GM18519 (cell line): ENCODE results near the gene FARP1.
"Not testable (repeated sequence)": the region's sequence is repeated elsewhere in the genome, so short reads cannot be mapped to it uniquely, and the experiment has no call there.

Source experiments
- ATAC-seq: cut with Tn5 transposase; IDR thresholded peaks from one replicate; pipeline ENCODE4 v1.9.1; 2021; ENCODE audit warnings: mild to moderate bottlenecking, moderate library complexity; ENCODE audit not compliant: unreplicated experiment, low FRiP score

FARP1 gene

DNA sequence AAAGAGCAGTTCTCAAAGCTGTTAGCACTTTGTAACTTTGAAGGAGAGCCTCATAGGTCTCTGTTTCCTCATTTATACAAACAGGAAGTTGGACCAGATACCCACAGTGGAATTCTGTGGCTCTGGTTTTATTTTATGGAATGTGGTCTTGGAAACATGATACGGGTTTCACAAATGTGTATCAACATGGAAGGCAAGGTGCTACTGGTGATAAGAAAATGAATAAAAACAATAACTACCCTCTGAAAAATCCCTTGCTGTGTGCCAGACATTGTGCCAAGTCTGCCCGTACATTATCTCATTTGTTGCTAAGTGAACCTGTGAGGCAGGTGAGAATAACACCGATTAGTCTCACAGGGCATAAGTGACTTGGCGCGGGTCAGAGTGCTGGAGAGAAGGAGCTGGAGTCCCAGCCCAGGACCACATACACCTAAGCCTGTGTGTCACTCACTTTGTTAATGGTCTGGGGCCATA is 79.2 kb downstream of the FARP1 start:
- ATAC-seq = no peak

- no peak for ATAC-seq
These were observed 79.9 kb downstream of the FARP1 start for GRCh38 chr13:98222816-98223215.

- ATAC-seq = no peak
These were observed 80.8 kb downstream of the FARP1 start for GRCh38 chr13:98223741-98224140.

- ATAC-seq = no peak
These were observed 81.7 kb downstream of the FARP1 start for GRCh38 chr13:98224557-98224956.

- ATAC-seq = no peak
These were observed 82.4 kb downstream of the FARP1 start for GRCh38 chr13:98225036-98225940.

DNA sequence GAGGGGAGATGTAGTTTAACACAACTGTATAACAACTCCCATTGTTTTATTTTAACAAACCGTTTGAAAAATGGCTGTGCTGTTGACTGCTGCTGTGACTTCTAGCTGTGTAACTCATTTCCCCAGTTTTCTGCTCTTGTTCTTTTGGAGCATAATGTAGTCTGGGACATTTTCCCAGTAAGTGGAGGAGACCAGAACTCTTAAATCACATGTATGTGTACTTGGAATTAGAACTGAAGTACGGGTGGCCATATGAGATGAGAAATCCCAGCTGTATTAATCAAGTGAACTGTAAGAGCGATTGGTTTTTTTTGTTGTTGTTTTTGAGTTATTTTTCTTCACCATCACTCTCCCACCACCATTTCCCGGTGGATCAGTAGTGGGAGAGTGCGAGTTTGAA is 83.6 kb downstream of the FARP1 start:
- ATAC-seq = no peak

- no peak for ATAC-seq
These were observed 85.9 kb downstream of the FARP1 start for GRCh38 chr13:98228661-98229341.

GRCh38 chr13:98230762-98231161 is 87.9 kb downstream of the FARP1 start:
- ATAC-seq = not testable (repeated sequence)

DNA sequence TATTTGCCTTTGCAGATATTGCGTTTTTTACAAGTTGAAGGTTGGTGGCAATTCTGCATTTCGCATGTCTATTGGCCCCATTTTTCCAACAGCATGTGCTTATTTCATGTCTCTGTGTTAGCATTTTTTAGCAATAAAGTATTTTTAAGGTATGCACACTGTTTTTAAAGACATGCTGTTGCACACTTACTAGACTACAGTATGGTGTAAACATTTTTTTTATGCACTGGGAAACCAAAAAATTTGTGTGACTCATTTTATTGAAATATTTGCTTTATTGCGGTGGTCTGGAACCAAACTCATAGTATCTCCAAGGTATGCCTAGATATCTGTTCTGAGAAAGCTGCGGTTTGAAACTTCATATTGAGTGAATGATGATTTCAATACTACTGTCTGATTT is 89.6 kb downstream of the FARP1 start:
- ATAC-seq = no peak

GRCh38 chr13:98233127-98233526 is 90.2 kb downstream of the FARP1 start:
- ATAC-seq = no peak

GRCh38 chr13:98234348-98234747 is 91.5 kb downstream of the FARP1 start:
- no peak for ATAC-seq

DNA sequence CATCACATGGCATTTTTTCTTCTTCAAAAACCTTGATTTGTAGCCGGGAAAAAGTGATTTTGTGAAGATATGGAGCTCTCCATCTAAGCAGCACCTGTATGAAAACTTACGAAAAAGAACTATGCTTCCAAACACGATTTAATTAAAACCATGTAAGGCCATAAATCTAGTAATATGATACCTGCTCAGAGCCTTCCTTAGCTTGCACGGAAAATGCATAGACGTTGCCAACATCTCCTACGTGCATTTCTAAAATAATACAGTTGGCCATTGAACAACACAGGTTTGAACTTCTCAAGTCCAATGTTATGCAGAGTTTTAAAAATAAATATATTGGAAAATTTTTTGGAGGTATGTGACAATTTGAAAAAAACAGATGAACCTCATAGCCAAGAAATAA is 93.3 kb downstream of the FARP1 start:
- no peak for ATAC-seq

DNA sequence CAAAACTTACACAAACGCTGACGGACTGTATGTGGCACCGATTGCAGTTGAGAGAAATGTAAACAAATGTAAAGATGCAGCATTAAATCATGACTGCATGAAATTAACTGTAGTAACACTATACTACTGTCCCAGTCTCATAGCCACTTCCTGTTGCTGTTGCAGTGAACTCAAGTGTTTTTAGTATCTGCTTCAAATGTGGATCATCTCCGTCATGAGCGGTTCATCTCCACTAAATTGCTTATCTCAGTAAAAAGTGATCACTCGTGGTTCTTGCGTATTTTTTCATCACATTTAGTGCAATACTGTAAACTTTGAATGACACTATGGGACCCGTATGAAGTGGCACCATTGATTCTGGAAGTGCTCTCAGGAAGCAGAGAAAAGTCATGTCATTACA is 94.4 kb downstream of the FARP1 start:
- no peak for ATAC-seq

DNA sequence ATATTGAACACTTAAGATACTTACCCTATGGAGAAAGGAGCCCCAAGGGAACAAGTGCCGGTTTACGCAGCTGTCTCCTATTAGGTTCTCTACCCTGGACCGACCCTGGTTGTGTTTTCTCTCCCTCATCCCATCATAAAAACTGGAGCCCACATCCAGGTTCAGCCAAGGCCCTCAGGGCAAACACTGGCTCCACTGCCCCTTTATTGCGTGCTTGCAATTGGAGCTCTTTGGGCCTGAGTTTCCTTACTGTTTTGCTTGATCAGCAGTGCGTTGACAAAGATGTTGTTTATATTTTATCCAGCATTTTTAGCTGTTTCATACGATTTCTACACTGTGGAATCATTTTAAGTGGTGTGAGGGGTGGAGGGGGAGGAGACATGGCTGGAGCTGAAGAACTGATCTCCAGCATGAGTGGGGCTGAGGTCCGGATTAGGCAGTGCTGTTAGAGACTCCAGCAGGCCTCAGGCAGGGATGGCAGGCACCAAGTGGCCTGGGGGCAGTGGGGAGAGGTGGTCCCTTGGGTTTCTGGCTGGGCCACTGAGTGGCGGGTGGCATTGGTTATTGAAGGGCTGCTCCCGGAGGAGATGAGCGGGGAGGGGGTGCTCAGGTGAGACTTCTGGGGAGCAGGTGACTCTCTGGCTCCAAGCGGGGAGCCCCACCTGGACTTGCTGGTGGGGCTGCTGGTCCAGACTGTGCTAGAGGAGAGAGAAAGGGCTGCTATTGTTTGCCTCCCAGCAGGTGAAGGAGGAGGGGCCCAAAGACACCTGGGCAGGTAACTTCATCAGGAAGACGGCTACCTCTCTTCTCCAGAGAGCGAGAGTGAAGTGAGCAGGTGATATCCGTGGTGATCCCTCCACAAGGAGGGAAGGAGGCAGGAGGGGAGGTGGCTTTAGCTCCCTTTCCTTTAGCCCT is 96.5 kb downstream of the FARP1 start:
- ATAC-seq = no peak

- no peak for ATAC-seq
These were observed 97.2 kb downstream of the FARP1 start for GRCh38 chr13:98240135-98240534.

DNA sequence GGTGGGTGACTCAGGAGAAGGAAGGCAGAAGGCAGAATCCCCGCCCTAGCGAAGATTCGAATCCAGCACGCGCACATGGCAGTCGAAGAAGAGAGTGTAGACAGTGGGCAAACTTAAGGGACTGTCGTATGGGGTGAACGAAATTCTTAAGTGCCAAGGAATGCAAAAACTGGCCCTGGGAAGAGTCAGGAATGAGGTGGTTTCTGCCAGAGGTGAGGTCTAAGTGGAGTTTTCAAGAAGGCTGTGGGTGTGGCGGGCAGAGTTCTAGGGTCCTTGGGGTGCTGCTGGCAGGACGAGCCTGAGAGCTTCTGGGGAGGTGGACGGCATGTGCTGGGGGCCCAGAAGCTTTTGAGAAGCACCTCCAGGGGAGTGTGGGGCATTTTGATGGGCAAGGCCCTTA is 98.1 kb downstream of the FARP1 start:
- no peak for ATAC-seq

DNA sequence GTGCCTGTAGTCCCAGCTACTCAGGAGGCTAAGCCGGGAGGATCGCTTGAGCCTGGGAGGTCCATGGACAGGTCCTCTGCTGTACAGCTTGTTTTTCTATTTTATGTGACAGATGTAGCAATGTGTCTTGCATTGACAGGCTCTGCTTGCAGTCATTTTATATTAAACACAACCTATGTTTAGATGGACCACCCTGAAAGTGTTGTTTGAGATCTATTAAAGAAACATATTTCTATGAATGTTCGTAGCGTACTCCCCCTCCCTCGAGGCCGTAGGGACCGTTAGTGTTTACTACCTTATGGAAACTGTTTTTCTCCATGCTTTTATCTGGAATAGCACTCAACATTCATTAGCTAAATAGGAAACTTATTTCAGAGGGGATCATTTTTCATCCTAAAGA is 99.1 kb downstream of the FARP1 start:
- ATAC-seq = no peak

GRCh38 chr13:98242403-98242802 is 99.5 kb downstream of the FARP1 start:
- no peak for ATAC-seq

GRCh38 chr13:98243929-98244272 is 101.0 kb downstream of the FARP1 start:
- ATAC-seq = no peak

- ATAC-seq = no peak
These were observed 103.8 kb downstream of the FARP1 start for GRCh38 chr13:98246538-98247172.
